Activated CD8-positive, alpha-beta memory T cell treated with anti-CD3 and anti-CD28 coated beads, Interleukin-2, amount 50 U/mL, for 48 hours (primary cell): Measurements from ENCODE around the gene PGM2.

ENCODE experiments used
- DNase-seq: peaks from one replicate; pipeline ENCODE4 v3.0.0-alpha.2; 2020

The PGM2 gene

DNA sequence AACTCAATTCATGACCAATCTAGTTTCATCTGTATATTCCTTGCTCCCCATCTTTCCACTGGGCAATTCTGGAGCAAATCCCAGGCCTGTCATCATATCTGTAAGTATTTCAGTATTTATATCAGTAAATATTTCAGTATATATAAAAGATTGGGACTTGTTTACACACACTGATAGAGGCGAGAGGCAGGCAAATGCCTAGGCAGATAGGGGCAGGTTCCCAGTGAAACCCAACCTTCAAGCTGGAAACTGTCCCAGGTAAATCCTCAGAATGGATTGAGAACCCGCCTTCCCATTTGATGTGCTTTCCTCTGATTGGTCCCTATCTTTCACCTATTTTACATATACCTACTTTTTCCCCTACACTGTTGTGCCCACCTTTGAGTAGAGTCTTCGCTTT, 40.6 kb downstream of the PGM2 start:
- DNase-seq: no peak

DNA sequence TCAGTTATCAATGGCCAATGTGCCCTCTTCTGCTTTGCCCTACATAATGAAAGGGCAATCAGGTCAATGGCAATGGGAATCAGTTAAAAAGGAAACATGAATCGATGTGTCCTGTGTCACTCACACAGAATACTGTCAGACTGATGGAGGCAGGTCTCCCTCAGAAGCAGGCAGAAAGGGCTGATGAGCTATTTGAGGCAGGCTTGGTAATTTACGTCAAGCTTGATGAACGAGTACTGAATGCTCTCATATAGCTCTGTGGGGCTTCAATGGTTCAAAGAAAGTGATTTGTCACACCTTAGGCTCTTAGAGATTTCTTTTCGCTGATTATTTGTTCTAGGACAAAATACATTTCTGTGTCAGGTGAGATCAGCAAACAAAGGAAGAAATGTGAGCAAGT, 41.8 kb downstream of the PGM2 start:
- no peak for DNase-seq

GRCh38 chr4:37872310-37872988, 46.0 kb downstream of the PGM2 start:
- no peak for DNase-seq

DNA sequence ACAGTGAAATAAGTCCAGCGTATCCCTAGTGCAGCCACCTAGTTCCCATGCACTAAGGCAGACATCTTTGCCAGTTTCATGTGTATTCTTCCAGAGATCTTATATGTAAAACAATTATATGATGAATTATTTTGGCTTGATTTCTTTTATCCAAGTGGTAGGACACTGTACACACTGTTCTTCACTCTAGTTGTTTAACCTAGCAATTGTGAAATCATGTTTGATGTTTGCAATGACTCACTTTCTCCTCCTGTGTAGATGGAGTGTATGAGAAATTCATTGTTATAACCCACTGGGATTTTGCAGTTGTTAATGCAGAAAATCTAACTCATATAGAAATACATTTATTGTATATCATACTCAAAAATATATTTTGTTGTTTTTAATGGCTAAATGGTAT, 46.9 kb downstream of the PGM2 start:
- DNase-seq: no peak

DNA sequence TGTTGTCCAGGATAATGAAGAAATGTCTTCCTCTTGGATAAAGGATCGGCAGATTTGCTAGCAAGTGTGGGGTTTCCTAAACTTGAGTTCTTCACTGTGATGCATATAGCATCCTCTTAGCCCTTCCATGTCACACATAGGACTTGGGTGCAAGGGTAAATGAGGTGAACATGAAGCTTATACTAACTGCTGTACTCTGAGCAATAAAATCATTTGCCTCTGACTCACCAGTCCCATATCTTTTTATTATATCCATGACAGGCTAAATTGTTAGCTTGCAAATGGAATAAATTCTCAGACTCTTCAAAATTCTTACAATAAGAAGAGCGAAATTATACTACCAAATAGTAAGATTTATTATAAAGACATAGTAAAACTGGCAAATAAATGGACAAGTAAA, 49.7 kb downstream of the PGM2 start:
- no peak for DNase-seq

GRCh38 chr4:37879365-37879764, 52.9 kb downstream of the PGM2 start:
- DNase-seq: no peak

- no peak for DNase-seq
Measured at GRCh38 chr4:37881811-37882210, 55.3 kb downstream of the PGM2 start.

DNA sequence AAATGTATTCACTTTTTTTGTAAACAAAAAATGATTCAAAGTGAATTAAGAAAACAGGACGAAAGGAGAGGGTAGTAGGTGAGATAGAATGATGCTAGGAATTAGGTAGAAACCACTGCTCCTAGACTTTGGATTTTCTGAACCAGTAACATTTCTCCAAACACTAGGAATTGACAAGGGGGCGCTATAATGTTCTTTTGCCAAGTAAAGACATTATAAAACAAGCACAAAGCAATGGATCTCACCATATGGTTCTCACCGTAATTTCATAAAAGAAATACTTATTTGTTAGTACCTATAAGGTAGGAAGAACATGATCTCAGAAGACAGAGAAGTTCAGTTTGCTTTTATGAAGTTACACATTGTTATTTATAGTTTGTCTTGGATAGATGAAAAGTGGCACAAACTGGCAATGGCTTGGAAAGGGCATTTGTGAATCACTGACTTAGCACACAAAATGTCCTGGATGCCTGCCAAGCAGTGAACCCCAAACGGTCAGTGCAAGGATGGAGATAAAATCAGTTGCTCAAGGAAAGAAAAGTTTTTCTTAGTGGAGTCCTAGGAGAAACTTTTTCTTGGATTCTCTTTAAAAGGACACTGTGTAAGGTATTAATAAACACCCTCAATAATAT, 56.3 kb downstream of the PGM2 start:
- no peak for DNase-seq

DNA sequence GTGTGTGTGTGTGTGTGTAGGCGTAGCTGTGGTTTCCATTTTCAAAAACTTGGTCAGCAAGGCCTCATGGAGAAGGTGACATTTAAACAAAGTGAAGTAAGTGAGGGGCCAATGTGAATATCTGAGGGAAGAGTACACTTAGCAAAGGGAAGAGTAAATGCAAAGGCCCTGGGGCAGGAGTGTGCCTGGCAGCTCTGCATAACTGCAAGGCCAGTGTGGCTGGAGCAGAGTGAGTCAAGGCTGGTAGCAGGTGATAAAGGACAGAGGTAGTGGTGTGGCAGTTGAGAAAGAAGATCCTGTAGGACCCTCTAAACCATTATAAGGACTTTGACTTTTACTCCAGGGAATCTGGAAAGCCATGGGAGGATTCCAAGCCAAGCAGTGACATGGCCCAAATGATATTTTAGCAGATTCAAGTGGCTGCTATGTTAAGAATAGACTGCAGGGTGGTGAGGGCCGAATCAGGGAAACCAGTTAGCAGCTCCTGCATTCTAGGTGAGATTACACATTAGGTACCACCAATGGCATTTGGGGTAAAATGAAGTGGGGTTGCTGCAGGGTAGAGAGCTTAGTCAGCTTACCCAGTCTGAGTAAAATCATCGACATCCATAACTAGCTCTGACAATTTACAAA, 58.5 kb downstream of the PGM2 start:
- DNase-seq: no peak

GRCh38 chr4:37885496-37885895, 59.0 kb downstream of the PGM2 start:
- DNase-seq: no peak

DNA sequence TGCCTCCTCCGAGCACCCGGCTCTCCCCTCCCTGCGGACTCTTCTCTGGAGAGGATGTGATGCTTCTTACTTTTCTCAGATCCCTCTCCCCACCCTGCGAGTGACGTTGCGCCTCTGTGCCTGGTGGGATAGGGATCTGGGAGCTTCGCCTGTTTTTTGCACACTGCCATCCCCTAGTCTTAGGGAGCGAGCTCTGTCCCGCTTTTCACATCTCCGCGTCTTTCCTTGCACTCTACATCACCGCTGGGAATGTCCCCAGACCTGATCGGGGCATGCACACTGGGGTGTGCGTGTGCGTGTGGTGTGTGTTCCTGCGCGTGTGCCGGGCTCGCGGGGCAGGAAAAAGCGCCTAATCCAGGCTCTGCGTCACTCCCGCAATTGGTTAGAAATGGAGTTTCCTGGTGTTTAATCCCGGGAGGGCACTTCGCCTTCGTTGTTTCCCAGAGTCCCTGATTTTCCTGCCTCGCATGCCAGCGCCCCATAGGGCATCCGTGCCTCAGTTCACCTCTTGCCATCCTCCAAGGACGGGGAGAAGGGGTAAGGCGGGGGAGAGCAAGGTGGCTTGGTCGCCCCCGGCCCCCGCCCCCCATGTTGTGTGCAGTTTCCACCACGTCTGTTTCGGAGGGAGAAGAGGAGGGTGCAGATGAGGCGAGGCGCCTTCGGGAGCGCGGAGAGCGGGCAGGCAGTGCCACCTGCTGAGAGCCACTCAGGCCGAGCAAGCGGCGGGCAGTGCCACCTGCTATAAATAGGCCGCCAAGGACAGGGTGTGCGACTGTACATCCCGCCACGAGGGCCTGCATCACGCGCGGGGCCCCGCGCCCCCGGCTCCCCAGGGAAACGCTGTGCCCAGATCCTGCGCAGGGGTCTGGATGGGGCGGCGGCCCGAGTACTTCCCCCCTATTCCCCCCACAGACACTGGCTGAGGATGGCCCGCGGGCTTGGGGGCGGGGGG, 63.6 kb downstream of the PGM2 start:
- DNase-seq: no peak

- DNase-seq: peak; percentile 77
Measured at GRCh38 chr4:37890801-37891259, 64.3 kb downstream of the PGM2 start, which contains the start of gene TBC1D1. TSS of gene TBC1D1 (plus strand) at chr4:37891084. CDS start at chr4:37902096, 11,012 bp downstream.

DNA sequence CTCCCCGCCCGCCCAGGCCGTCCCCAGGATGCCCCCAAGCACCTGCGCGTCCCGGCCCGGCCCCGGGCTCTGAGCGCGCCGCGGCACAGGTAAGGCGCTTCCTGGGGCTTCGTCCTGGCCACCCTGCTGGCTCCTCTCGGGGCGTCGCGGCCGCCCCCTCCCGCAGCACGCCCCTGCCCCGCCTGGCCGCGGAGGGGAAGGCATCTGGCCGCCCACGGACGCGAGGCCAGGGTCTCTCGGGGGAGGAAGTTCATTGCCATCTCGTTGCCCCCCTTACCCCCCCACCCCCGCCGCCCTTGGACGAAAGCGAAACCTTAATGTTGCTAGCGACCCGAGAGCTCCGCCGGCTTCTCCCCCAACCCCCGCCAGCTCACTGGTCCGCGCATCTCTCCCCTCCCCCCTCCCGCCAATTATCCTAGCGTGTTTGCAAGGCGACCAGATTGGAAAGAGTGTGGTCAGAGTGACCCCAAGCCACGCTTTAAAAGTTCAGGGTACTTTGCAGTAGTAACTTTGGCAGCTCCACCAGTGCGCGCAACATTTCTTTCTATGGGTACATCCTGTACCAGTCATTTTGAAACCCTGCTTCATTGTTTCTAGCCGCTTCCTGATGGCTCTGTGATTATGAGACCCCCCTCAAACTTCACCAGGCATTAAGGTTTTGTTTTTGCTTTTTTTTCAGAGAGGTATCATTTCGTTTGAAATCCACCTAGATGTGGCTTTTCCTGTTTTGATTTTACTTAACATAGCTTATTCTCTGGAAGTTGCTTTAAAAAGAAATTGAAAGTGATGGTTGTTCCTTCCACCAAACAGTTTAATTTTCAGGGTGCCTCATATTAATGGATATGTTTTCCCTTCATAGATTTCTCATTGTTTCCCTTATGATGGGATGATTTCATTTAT, 65.0 kb downstream of the PGM2 start:
- peak; percentile 76 for DNase-seq

- peak; percentile 66 for DNase-seq
Measured at GRCh38 chr4:37892641-37893040, 66.2 kb downstream of the PGM2 start.

- no peak for DNase-seq
Measured at GRCh38 chr4:37893164-37893563, 66.7 kb downstream of the PGM2 start.

GRCh38 chr4:37895271-37895670, 68.8 kb downstream of the PGM2 start:
- no peak for DNase-seq

- no peak for DNase-seq
Measured at GRCh38 chr4:37896206-37896860, 69.8 kb downstream of the PGM2 start.

GRCh38 chr4:37902212-37902611, 75.7 kb downstream of the PGM2 start:
- DNase-seq: no peak

- DNase-seq: no peak
Measured at GRCh38 chr4:37902738-37903693, 76.5 kb downstream of the PGM2 start.

DNA sequence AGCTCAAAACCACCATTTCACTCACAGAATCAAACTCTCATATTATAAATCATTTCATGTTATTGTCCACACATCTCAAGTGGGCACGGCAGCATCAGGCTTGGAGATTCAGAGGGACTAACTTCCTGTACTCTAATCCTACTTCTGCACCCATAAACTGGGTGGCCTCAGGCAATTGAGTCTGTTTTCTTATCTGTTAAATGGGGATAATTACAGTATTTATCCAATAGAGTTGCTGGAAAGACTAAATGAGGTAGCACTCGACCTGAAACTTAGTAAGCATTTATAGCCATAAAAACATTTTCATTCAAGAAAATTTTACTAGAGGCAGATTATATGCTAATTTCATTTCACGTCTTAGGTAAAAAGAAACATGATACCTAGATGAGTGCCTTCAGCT, 77.4 kb downstream of the PGM2 start:
- DNase-seq: no peak
